ENCODE results near the gene SIL1. TPM values are rescaled to one million over a fixed set of nuclear protein-coding genes. Genes with fewer than 3 reads are reported as not detected.

Gene SIL1
- total and polyA plus RNA-seq, 9 of the 15 experiments (the other 6 are each of a cell fraction or from before 2014, with no cell fraction given): 1.3 to 30.5 (median 18.1) TPM

DNA sequence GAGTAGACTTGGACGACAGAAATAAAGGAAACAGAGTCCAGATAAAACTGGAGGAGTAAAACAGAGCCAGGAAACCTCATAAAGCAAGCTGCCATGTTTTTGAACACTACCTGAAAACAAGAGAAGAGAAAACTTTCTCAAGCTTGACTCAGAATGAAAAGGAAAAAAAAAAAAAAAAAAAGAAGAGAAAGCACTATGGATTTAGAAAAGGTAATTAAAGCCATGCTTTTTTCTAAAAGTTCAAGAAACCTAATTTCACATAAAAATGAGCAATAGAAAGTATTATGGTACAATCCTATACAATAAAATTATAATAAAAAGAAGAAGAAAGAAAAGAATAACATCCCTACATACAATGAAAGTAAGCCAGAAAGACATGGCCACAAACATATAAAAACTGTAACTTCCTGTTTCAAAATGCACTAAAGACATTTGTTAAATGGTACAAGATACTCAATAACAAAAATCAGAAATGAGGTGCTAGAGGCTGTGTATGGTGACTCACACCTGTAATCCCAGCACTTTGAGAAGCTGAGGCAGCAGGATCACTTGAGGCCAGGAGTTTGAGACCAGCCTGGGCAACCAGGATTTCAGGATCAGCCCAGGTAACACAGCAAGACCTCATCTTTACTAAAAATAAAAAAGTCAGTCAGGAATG, 129.5 kb downstream of the SIL1 start:
- no peak overlapping the region for H3K4me2 ChIP-seq (ENCODE audit: insufficient read depth, low read length)

DNA sequence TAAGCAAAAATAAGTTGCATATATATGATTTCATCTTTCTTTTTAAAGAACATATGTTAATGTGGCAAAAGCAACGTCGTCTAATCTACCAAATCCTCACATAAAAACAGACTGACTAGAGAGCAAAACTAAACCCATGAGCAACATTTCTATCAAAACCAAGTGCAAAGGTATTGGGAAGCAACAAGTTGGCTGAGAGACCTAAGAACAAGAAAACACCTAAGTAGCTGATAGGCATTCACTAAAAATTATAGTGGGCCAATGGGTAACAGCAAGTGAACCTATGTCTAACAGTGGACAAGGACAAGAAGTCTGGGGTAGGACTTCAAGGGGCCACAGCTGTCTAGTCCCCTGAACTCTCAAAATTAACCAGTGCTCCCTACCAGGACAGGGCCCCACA, 130.1 kb downstream of the SIL1 start:
- POLR2A ChIA-PET: no interaction called here
- TF ChIP-seq MEF2A (IDR thresholded peaks at IDR 0.05; ENCODE audit: control insufficient read depth, low read depth, low read length): no peak
- no peak for TF ChIP-seq RB1 (IDR thresholded peaks at IDR 0.05; ENCODE audit: low read depth)
- no peak for TF ChIP-seq ZNF274 (IDR thresholded peaks at IDR 0.05; ENCODE audit: borderline replicate concordance, low read depth, low read length)
- no peak for TF ChIP-seq KDM4B (IDR thresholded peaks at IDR 0.05; ENCODE audit: borderline replicate concordance in 2 of 2, low read depth in 1 of 2)
- no peak for TF ChIP-seq FOXA3 (CRISPR knock-in tag; conservative IDR thresholded peaks at IDR 0.05 in 1 of 2, IDR thresholded peaks at IDR 0.05 in 1 of 2)
- TF ChIP-seq, protein P1, sequence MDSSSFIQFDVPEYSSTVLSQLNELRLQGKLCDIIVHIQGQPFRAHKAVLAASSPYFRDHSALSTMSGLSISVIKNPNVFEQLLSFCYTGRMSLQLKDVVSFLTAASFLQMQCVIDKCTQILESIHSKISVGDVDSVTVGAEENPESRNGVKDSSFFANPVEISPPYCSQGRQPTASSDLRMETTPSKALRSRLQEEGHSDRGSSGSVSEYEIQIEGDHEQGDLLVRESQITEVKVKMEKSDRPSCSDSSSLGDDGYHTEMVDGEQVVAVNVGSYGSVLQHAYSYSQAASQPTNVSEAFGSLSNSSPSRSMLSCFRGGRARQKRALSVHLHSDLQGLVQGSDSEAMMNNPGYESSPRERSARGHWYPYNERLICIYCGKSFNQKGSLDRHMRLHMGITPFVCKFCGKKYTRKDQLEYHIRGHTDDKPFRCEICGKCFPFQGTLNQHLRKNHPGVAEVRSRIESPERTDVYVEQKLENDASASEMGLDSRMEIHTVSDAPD (CRISPR knock-in tag; IDR thresholded peaks at IDR 0.05): no peak
- TF ChIP-seq, protein P2, sequence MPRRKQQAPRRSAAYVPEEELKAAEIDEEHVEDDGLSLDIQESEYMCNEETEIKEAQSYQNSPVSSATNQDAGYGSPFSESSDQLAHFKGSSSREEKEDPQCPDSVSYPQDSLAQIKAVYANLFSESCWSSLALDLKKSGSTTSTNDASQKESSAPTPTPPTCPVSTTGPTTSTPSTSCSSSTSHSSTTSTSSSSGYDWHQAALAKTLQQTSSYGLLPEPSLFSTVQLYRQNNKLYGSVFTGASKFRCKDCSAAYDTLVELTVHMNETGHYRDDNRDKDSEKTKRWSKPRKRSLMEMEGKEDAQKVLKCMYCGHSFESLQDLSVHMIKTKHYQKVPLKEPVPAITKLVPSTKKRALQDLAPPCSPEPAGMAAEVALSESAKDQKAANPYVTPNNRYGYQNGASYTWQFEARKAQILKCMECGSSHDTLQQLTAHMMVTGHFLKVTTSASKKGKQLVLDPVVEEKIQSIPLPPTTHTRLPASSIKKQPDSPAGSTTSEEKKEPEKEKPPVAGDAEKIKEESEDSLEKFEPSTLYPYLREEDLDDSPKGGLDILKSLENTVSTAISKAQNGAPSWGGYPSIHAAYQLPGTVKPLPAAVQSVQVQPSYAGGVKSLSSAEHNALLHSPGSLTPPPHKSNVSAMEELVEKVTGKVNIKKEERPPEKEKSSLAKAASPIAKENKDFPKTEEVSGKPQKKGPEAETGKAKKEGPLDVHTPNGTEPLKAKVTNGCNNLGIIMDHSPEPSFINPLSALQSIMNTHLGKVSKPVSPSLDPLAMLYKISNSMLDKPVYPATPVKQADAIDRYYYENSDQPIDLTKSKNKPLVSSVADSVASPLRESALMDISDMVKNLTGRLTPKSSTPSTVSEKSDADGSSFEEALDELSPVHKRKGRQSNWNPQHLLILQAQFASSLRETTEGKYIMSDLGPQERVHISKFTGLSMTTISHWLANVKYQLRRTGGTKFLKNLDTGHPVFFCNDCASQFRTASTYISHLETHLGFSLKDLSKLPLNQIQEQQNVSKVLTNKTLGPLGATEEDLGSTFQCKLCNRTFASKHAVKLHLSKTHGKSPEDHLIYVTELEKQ (CRISPR knock-in tag; IDR thresholded peaks at IDR 0.05): no peak
- Histone ChIP-seq H3K4me2 (ENCODE audit: insufficient read depth, low read length) (no peak overlapping the region), H3K9ac (ENCODE audit: insufficient read depth in 1 of 2, low read depth in 2 of 2, low read length in 2 of 2) (no peak overlapping the region), H3K27me3 (ENCODE audit: control insufficient read depth in 2 of 2, insufficient read depth in 2 of 2, low read length in 2 of 2) (no peaks in the 10 kb centered on the region), H3K27ac (ENCODE audit: extremely low read depth, low read depth, low read length) (no peak overlapping the region), H2AFZ (ENCODE audit: low read depth, low read length) (no peak overlapping the region), H3K9me3 (replicated peaks; ENCODE audit: control insufficient read depth, insufficient read depth, low read depth, low read length) (no peaks in the 10 kb centered on the region), H3K79me2 (ENCODE audit: control insufficient read depth, insufficient read depth, low read length) (no peaks in the 10 kb centered on the region), H3K9me1 (ENCODE audit: control insufficient read depth, insufficient read depth, low read length) (no peaks in the 10 kb centered on the region), H3K4me1 (replicated peaks in 1 of 2; ENCODE audit: control insufficient read depth in 2 of 2, insufficient read depth in 2 of 2, low read length in 2 of 2) (no peaks in the 10 kb centered on the region), H4K20me1 (replicated peaks; ENCODE audit: control insufficient read depth, insufficient read depth, low read length) (no peaks in the 10 kb centered on the region), H3K36me3 (ENCODE audit: control insufficient read depth, insufficient read depth, low read length) (no peaks in the 10 kb centered on the region), H3K4me3 (no peak overlapping the region)
- WGBS (ENCODE audit: insufficient coverage, low coverage, missing lambda C conversion rate): 41% methylated on average over 2 of the region's 2 CpGs
- ATAC-seq (no peak), DNase-seq (ENCODE audit: extremely low read depth in 1 of 4, low spot score in 3 of 4) (no peak), FAIRE-seq (no peak)
- BruUV-seq (replicated peaks): no TSS peak
- CTCF ChIA-PET (ENCODE audit: low intra/inter-chr PET ratio): no interaction called here
- intact Hi-C loops (cut with micrococcal nuclease): no loop called here
- in situ Hi-C loops (cut with MboI): no loop called here

More for the DNA sequence above, 129.5 kb downstream of the SIL1 start:
- H3K79me2 ChIP-seq (ENCODE audit: control insufficient read depth, insufficient read depth, low read length): no peaks in the 10 kb centered on the region
- intact Hi-C loops (cut with micrococcal nuclease): no loop called here
- H3K27me3 ChIP-seq (ENCODE audit: control insufficient read depth in 2 of 2, insufficient read depth in 2 of 2, low read length in 2 of 2): no peaks in the 10 kb centered on the region
- CTCF ChIA-PET (ENCODE audit: low intra/inter-chr PET ratio): no interaction called here
- H3K9ac ChIP-seq (ENCODE audit: insufficient read depth in 1 of 2, low read depth in 2 of 2, low read length in 2 of 2): no peak overlapping the region; a peak in 1 of 4 replicates
- POLR2A ChIA-PET: no interaction called here
- H3K9me3 ChIP-seq (replicated peaks; ENCODE audit: control insufficient read depth, insufficient read depth, low read depth, low read length): no peaks in the 10 kb centered on the region
- WGBS (ENCODE audit: insufficient coverage, low coverage, missing lambda C conversion rate): 0% methylated on average over 1 of the region's 1 CpG
- no peak for TF ChIP-seq TCF3 (CRISPR knock-in tag; IDR thresholded peaks at IDR 0.05)
- ATAC-seq: no peak
- H3K27ac ChIP-seq (ENCODE audit: extremely low read depth, low read depth, low read length): no peak overlapping the region
- no peaks in the 10 kb centered on the region for H3K9me1 ChIP-seq (ENCODE audit: control insufficient read depth, insufficient read depth, low read length)
- no TSS peak for BruUV-seq (replicated peaks)
- no peaks in the 10 kb centered on the region for H3K36me3 ChIP-seq (ENCODE audit: control insufficient read depth, insufficient read depth, low read length)
- H2AFZ ChIP-seq (ENCODE audit: low read depth, low read length): no peak overlapping the region
- H3K4me3 ChIP-seq: no peak overlapping the region
- FAIRE-seq: no peak
- in situ Hi-C loops (cut with MboI): no loop called here
- H4K20me1 ChIP-seq (replicated peaks; ENCODE audit: control insufficient read depth, insufficient read depth, low read length): no peaks in the 10 kb centered on the region
- no peak for DNase-seq (ENCODE audit: extremely low read depth in 1 of 4, low spot score in 3 of 4)
- H3K4me1 ChIP-seq (replicated peaks in 1 of 2; ENCODE audit: control insufficient read depth in 2 of 2, insufficient read depth in 2 of 2, low read length in 2 of 2): no peaks in the 10 kb centered on the region
